HEK293 (cell line): ENCODE results near the gene SOX18.

Source experiments
- GLIS2 ChIP-seq: fragments of 450-650 bp; formaldehyde crosslinking; IDR thresholded peaks from 2 replicates; pipeline ENCODE4 v1.5.1; 2016; ENCODE audit warnings: missing biosample characterization, missing genetic modification characterization
- HOXC10 ChIP-seq: sonication (generic); formaldehyde crosslinking; IDR thresholded peaks from 2 replicates; pipeline ENCODE4 v1.8.1; 2023; ENCODE audit warnings: mild to moderate bottlenecking, missing genetic modification reagents
- KLF1 ChIP-seq: fragments of 450-650 bp; formaldehyde crosslinking; IDR thresholded peaks from 2 replicates; pipeline ENCODE4 v1.5.1; 2016; ENCODE audit warnings: missing biosample characterization, missing genetic modification characterization
- KLF17 ChIP-seq: fragments of 450-650 bp; formaldehyde crosslinking; IDR thresholded peaks from 2 replicates; pipeline ENCODE4 v1.5.1; 2016; ENCODE audit warnings: missing biosample characterization, missing genetic modification characterization
- KLF9 ChIP-seq: fragments of 450-650 bp; formaldehyde crosslinking; IDR thresholded peaks from 2 replicates; pipeline ENCODE4 v1.5.1; 2016; ENCODE audit warnings: missing biosample characterization, missing genetic modification characterization, low read depth
- PATZ1 ChIP-seq: fragments of 450-650 bp; formaldehyde crosslinking; IDR thresholded peaks from 2 replicates; pipeline ENCODE4 v1.5.1; 2016; ENCODE audit warnings: missing biosample characterization, missing genetic modification characterization
- PRDM1 ChIP-seq: fragments of 450-650 bp; formaldehyde crosslinking; IDR thresholded peaks from 2 replicates; pipeline ENCODE4; 2016; ENCODE audit warnings: missing biosample characterization, missing genetic modification characterization
- PRDM10 ChIP-seq: fragments of 450-650 bp; formaldehyde crosslinking; IDR thresholded peaks from 2 replicates; pipeline ENCODE4 v1.5.1; 2016; ENCODE audit warnings: missing biosample characterization, missing genetic modification characterization
- REST ChIP-seq: fragments of 450-650 bp; formaldehyde crosslinking; IDR thresholded peaks from 2 replicates; pipeline ENCODE4 v1.5.1; 2016; ENCODE audit warnings: missing biosample characterization, missing genetic modification characterization
- SP2 ChIP-seq: fragments of 450-650 bp; formaldehyde crosslinking; IDR thresholded peaks from 2 replicates; pipeline ENCODE4 v1.5.1; 2016; ENCODE audit warnings: missing biosample characterization, missing genetic modification characterization
- YY2 ChIP-seq: fragments of 450-650 bp; formaldehyde crosslinking; IDR thresholded peaks from 2 replicates; pipeline ENCODE4 v1.5.1; 2016; ENCODE audit warnings: missing biosample characterization, missing genetic modification characterization
- ZBTB17 ChIP-seq: fragments of 450-650 bp; formaldehyde crosslinking; IDR thresholded peaks from 2 replicates; pipeline ENCODE4 v1.5.1; 2016; ENCODE audit warnings: missing biosample characterization, missing genetic modification characterization
- ZBTB26 ChIP-seq: fragments of 450-650 bp; formaldehyde crosslinking; optimal IDR thresholded peaks from 2 replicates; pipeline ENCODE3; 2016; ENCODE audit warnings: missing biosample characterization, mild to moderate bottlenecking, missing genetic modification characterization
- ZBTB7A ChIP-seq: fragments of 450-650 bp; formaldehyde crosslinking; IDR thresholded peaks from 2 replicates; pipeline ENCODE4 v1.5.1; 2016; ENCODE audit warnings: low read depth, missing biosample characterization, missing genetic modification characterization
- ZEB2 ChIP-seq: fragments of 450-650 bp; formaldehyde crosslinking; IDR thresholded peaks from 2 replicates; pipeline ENCODE4 v1.5.1; 2016; ENCODE audit warnings: missing biosample characterization, missing genetic modification characterization
- ZFP69B ChIP-seq: fragments of 450-650 bp; formaldehyde crosslinking; IDR thresholded peaks from 2 replicates; pipeline ENCODE4 v1.5.1; 2016; ENCODE audit warnings: missing biosample characterization, missing genetic modification characterization
- ZNF121 ChIP-seq: fragments of 450-650 bp; formaldehyde crosslinking; IDR thresholded peaks from 2 replicates; pipeline ENCODE4 v1.5.1; 2016; ENCODE audit warnings: missing biosample characterization, missing genetic modification characterization
- ZNF184 ChIP-seq: fragments of 450-650 bp; IDR thresholded peaks from 2 replicates; pipeline ENCODE4 v1.5.1; 2018; ENCODE audit warnings: missing biosample characterization, mild to moderate bottlenecking, missing genetic modification characterization
- ZNF2 ChIP-seq: fragments of 450-650 bp; formaldehyde crosslinking; IDR thresholded peaks from 2 replicates; pipeline ENCODE4 v1.5.1; 2016; ENCODE audit warnings: missing biosample characterization, missing genetic modification characterization
- ZNF23 ChIP-seq: fragments of 450-650 bp; formaldehyde crosslinking; IDR thresholded peaks from 2 replicates; pipeline ENCODE4 v1.5.1; 2016; ENCODE audit warnings: missing biosample characterization, missing genetic modification characterization, borderline replicate concordance
- ZNF239 ChIP-seq: fragments of 450-650 bp; formaldehyde crosslinking; IDR thresholded peaks from 2 replicates; pipeline ENCODE4 v1.5.1; 2016; ENCODE audit warnings: missing biosample characterization, missing genetic modification characterization
- ZNF302 ChIP-seq: fragments of 450-650 bp; formaldehyde crosslinking; IDR thresholded peaks from 2 replicates; pipeline ENCODE4 v1.5.1; 2016; ENCODE audit warnings: missing biosample characterization, missing genetic modification characterization, low read depth
- ZNF335 ChIP-seq: fragments of 450-650 bp; formaldehyde crosslinking; conservative IDR thresholded peaks from 2 replicates; pipeline ENCODE4 v1.5.1; 2016; ENCODE audit warnings: missing biosample characterization, missing genetic modification characterization
- ZNF398 ChIP-seq: fragments of 450-650 bp; formaldehyde crosslinking; IDR thresholded peaks from 2 replicates; pipeline ENCODE4 v1.5.1; 2017; ENCODE audit warnings: missing biosample characterization, missing genetic modification characterization
- ZNF596 ChIP-seq: fragments of 450-650 bp; IDR thresholded peaks from 2 replicates; pipeline ENCODE4 v1.5.0; 2018; ENCODE audit warnings: missing biosample characterization, mild to moderate bottlenecking, missing genetic modification characterization, moderate library complexity
- ZNF701 ChIP-seq: fragments of 450-650 bp; formaldehyde crosslinking; IDR thresholded peaks from 2 replicates; pipeline ENCODE4 v1.5.1; 2016; ENCODE audit warnings: missing biosample characterization, missing genetic modification characterization

Gene SOX18

GRCh38 chr20:64062596-64063388, 13.4 kb upstream of the SOX18 start, which contains the start of gene TCEA2 (continued):
- TF ChIP-seq REST (tag by site-specific recombination) (0 out of 2 replicates have a peak, but pooled peaks have one; percentile 42), ZNF302 (tag by site-specific recombination) (no peak), ZEB2 (tag by site-specific recombination) (peak; percentile 45), ZFP69B (tag by site-specific recombination) (peak; percentile 87), PRDM1 (tag by site-specific recombination) (no peak), YY2 (tag by site-specific recombination) (peak; percentile 41; the same call in 1 of the 2 replicates), ZNF596 (tag by site-specific recombination) (no peak), ZBTB17 (tag by site-specific recombination) (peak; percentile 82), KLF17 (tag by site-specific recombination) (peak; percentile 50; the same call in 1 of the 2 replicates), ZNF184 (no peak), PATZ1 (peak; percentile 59), ZNF701 (tag by site-specific recombination) (no peak), ZBTB26 (tag by site-specific recombination) (peak; percentile 92), ZNF23 (tag by site-specific recombination) (no peak), HOXC10 (0 out of 2 replicates have a peak, but pooled peaks have one; percentile 3), SP2 (tag by site-specific recombination) (peak; percentile 26; the same call in 1 of the 2 replicates), GLIS2 (tag by site-specific recombination) (peak; percentile 77), ZNF2 (tag by site-specific recombination) (no peak), ZNF239 (tag by site-specific recombination) (no peak), ZNF121 (no peak), PRDM10 (tag by site-specific recombination) (peak; percentile 65), KLF1 (peak; percentile 82), ZNF335 (tag by site-specific recombination) (peak; percentile 85), ZNF398 (tag by site-specific recombination) (no peak), KLF9 (tag by site-specific recombination) (peak; percentile 97), ZBTB7A (peak; percentile 69; the same call in 1 of the 2 replicates)
